ENCODE results near the gene NUDT16. TPM values are rescaled to one million over a fixed set of nuclear protein-coding genes. Genes with fewer than 3 reads are reported as not detected.
A peak's percentile ranks its signal among the peaks of the same experiment; 100 is the strongest.

The NUDT16 gene
- total and polyA plus RNA-seq, 2 donors (not counting 3 experiments of a cell fraction or from before 2014, with no cell fraction given), result 13.2 to 28.5 TPM

GRCh38 chr3:131402391-131403039 is 20.9 kb downstream of the NUDT16 start:
- no peak overlapping the region for H3K4me3 ChIP-seq (replicated peaks in 1 of 3; ENCODE audit: insufficient read depth in 1 of 3, low read depth in 1 of 3, low read length in 3 of 3)
- H3K4me2 ChIP-seq (ENCODE audit: insufficient read depth, low read length), result peak overlapping the region; percentile 68
- ChIA-PET POLR2A (interaction anchor here (1.2 to 2.3 kb wide), 2 partner anchors 21 to 101 kb away, joined by 3 to 11 read pairs; partner anchors contain the start of gene NUDT16), CTCF (interaction anchor here (1.0 to 1.8 kb wide), 5 partner anchors 9 to 186 kb away, joined by 3 to 4 read pairs (median 3); no protein-coding TSS in a partner anchor)
- dilution Hi-C loops (cut with MboI; ENCODE audit: extremely low pct_ligation_motif_present, low sequenced_read_pairs) (no loop called here), intact Hi-C loops (cut with micrococcal nuclease) (loop anchor here (1.0 kb wide), 4 partner anchors 14 to 101 kb away; partner anchors contain the start of gene NUDT16)
- H3K27me3 ChIP-seq (ENCODE audit: control insufficient read depth in 2 of 2, insufficient read depth in 2 of 2, low read length in 2 of 2), result no peaks in the 10 kb centered on the region
- H3K27ac ChIP-seq (ENCODE audit: insufficient read depth, low read depth, low read length), result peak overlapping the region; percentile 87
- FAIRE-seq (peak; percentile 82), DNase-seq (ENCODE audit: low read depth, low spot score) (peak; percentile 87)
- no peaks in the 10 kb centered on the region for H4K20me1 ChIP-seq (replicated peaks; ENCODE audit: control insufficient read depth, extremely low read depth, insufficient read depth, low read length)
- no peaks in the 10 kb centered on the region for H3K9me3 ChIP-seq (replicated peaks; ENCODE audit: control insufficient read depth, insufficient read depth, low read length)
- H3K9me1 ChIP-seq (replicated peaks; ENCODE audit: control insufficient read depth, extremely low read depth, insufficient read depth, low read length), result no peaks in the 10 kb centered on the region
- BruUV-seq (replicated peaks), result no TSS peak
- TF ChIP-seq GATA2 (IDR thresholded peaks at IDR 0.05; ENCODE audit: insufficient read depth, insufficient read length, low read depth, low read length) (peak; percentile 96), POLR2A (IDR thresholded peaks at IDR 0.05; ENCODE audit: low read depth, low read length) (no peak), EZH2 (IDR thresholded peaks at IDR 0.05; ENCODE audit: borderline replicate concordance, low read depth, low read length, severe bottlenecking) (no peak), MYC (IDR thresholded peaks at IDR 0.05; ENCODE audit: low read depth, low read length) (no peak), POLR2AphosphoS5 (IDR thresholded peaks at IDR 0.05; ENCODE audit: insufficient read depth, low read depth, low read length) (no peak), FOS (IDR thresholded peaks at IDR 0.05; ENCODE audit: borderline replicate concordance, insufficient read depth, low read length) (peak; percentile 89), JUN (IDR thresholded peaks at IDR 0.05; ENCODE audit: borderline replicate concordance, insufficient read depth, insufficient read length, low read depth) (peak; percentile 94)
- TF ChIP-seq, protein P1, sequence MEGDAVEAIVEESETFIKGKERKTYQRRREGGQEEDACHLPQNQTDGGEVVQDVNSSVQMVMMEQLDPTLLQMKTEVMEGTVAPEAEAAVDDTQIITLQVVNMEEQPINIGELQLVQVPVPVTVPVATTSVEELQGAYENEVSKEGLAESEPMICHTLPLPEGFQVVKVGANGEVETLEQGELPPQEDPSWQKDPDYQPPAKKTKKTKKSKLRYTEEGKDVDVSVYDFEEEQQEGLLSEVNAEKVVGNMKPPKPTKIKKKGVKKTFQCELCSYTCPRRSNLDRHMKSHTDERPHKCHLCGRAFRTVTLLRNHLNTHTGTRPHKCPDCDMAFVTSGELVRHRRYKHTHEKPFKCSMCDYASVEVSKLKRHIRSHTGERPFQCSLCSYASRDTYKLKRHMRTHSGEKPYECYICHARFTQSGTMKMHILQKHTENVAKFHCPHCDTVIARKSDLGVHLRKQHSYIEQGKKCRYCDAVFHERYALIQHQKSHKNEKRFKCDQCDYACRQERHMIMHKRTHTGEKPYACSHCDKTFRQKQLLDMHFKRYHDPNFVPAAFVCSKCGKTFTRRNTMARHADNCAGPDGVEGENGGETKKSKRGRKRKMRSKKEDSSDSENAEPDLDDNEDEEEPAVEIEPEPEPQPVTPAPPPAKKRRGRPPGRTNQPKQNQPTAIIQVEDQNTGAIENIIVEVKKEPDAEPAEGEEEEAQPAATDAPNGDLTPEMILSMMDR (IDR thresholded peaks at IDR 0.05; ENCODE audit: extremely low read depth in 1 of 2, insufficient read depth in 1 of 2, low read depth in 1 of 2, low read length in 2 of 2), result no peak
- TF ChIP-seq, protein P2, sequence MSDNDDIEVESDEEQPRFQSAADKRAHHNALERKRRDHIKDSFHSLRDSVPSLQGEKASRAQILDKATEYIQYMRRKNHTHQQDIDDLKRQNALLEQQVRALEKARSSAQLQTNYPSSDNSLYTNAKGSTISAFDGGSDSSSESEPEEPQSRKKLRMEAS (IDR thresholded peaks at IDR 0.05; ENCODE audit: insufficient read depth, insufficient read length), result no peak
- no peaks in the 10 kb centered on the region for H3K36me3 ChIP-seq (ENCODE audit: control insufficient read depth in 2 of 2, extremely low read depth in 1 of 2, insufficient read depth in 2 of 2, low read length in 2 of 2)
- peak overlapping the region; percentile 69 for H2AFZ ChIP-seq (ENCODE audit: low read depth, low read length)
- no peaks in the 10 kb centered on the region for H3K79me2 ChIP-seq (ENCODE audit: control insufficient read depth, insufficient read depth, low read length)
- peak overlapping the region; percentile 78 for H3K9ac ChIP-seq (replicated peaks; ENCODE audit: extremely low read depth, insufficient read depth, low read length)
- H3K4me1 ChIP-seq (ENCODE audit: control insufficient read depth, extremely low read depth, insufficient read depth, low read length), result peaks cover 24% of the 10 kb centered on the region
